Anterior cingulate cortex (tissue), 58 donors: ENCODE measurements around the gene TUBB6.

Experiments
- DNase-seq, 58 donors: peaks; one replicate each; lab custom pipeline; 2025; lab: John Stamatoyannopoulos, UW

The TUBB6 gene

GRCh38 chr18:12312976-12313375, 4.9 kb downstream of the TUBB6 start:
- DNase-seq, result no peak

DNA sequence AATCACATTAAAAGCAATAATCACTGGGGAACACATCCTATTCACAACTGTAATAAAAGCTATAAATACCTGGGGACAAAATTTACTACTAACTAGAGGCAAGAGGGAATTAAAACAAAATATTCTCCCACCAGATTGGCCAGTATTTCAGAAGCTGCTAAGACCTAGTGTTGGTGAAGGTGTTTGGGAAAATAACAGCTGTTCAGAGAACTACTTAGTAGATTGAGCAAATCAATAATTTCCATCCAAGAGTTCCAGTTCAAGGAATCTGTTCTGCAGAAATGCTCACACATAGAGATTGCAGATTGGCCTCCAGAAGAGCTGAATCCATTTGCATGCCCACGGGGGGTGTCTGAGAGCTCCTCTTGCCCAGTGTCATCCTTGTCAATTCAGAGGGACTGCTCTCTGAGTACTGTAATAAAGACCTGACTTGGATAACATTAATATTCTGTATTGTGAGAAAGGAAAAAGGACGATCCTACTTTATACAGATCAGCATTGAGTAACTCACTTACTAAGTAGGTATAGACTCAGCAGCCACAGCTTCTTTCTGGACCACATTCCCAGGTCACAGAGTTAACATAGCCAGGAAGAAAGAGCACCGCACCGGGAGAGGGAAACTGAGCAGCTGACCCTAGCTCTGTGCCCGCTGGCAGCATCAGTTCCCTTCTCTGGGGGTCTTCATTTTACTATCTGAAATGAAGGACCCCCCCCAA, 5.6 kb downstream of the TUBB6 start:
- no peak for DNase-seq

- no peak for DNase-seq
Observed at GRCh38 chr18:12314591-12315305, 6.7 kb downstream of the TUBB6 start.

DNA sequence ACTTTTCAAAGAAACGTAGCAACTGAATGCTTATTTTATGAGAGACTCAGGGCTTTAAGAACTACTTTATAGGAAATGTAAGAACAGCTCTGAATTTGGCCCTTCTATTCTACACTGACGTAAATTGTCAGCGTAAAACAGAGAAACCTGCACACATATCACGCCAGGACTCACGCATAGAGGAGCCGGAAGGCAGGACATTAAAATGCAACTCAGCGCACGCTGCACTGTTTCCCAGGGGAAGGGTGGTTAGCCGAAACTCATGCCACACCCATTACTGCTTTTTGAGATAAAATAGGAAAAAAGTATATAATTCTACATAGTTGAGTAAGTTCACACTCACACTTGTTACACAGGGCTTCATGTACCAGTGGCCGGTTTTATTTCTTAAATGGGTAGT, 7.4 kb downstream of the TUBB6 start:
- no peak for DNase-seq

GRCh38 chr18:12315911-12316310, 7.9 kb downstream of the TUBB6 start:
- DNase-seq, result no peak

DNA sequence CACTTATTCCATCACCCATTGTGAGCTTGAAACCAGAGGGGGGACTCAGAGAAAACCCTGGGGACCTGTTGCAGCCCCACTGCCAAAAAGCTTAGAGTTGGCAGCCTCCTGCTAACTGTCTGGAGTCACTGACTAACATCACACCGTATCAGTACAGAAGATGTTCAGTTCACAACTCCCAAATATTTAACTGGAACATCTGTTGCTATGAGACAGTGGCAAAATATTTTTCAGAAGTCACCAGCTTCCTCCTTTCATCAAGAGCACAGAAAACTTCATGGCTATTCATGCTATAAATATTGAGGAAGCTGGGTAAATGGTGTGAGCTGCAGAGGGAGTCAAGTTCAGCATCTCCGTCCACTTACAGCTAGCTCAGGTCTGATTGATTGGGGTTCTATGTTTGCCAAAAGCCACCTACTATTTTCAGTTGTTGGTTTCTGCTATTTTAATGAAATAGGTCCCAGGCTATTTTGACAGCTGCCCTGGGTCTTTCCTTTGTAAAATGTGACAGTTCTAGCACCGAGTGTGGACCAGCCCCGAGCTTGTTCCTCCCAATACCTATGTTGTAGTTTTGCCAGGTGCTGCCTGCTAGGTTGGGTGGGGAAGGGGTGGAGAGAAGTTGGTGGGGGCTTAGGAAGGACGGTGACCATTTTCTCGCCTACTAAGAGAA, 9.8 kb downstream of the TUBB6 start:
- no peak for DNase-seq

DNA sequence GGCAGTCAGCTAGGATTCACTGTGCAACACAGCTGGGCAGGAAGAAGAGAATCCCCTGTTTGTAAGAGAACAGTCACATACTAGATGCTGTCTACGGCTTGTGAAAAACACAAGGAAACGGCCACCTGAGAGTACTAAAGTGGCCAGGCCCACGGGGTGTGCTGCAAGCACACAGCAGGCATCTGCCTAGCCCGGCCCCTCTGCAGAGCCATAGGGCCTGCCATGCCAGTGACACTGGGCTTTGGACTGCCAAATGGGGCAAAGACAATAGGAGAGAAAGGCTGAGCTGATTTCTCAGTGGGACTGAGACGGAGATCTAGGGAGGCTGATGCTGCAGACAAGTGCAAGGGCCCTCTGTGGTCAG, 10.3 kb downstream of the TUBB6 start:
- DNase-seq, result no peak

DNA sequence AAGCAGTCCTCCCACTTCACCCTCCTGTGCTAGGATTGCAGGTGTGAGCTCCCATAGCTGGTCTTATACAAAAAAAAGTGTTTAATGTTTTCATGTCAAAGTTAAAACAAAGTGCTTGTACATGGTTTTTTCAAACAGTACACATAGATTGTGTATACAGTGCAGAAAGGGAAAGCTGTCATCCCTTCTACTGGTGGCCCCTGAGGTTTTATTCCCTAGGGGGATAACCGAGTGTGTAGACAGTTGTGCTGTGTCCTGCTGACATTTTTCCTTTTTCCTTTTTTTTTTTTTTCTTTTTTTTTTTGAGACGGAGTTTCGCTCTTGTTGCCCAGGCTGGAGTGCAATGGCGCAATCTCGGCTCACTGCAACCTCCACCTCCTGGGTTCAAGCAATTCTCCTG, 10.8 kb downstream of the TUBB6 start:
- no peak for DNase-seq

DNA sequence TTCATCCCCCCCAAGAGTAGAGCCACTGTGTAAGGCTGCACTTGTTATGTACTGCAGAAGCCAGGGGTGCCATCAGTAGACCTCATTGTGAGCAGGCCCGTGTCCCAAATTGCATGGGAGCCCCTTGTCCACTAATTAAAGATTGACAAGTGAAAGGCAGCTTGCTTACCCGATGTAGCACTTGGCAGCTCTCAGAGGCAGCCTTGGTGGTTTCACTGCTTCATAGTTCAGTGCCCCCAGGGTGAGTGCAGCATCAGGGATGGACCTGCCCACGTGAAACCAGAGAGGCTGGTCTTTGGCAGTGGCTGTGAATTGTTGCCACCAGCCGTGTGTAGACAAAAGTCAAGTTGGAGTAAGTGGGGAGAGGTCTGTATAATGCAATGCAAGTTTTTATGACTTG, 13.3 kb downstream of the TUBB6 start:
- no peak for DNase-seq

DNA sequence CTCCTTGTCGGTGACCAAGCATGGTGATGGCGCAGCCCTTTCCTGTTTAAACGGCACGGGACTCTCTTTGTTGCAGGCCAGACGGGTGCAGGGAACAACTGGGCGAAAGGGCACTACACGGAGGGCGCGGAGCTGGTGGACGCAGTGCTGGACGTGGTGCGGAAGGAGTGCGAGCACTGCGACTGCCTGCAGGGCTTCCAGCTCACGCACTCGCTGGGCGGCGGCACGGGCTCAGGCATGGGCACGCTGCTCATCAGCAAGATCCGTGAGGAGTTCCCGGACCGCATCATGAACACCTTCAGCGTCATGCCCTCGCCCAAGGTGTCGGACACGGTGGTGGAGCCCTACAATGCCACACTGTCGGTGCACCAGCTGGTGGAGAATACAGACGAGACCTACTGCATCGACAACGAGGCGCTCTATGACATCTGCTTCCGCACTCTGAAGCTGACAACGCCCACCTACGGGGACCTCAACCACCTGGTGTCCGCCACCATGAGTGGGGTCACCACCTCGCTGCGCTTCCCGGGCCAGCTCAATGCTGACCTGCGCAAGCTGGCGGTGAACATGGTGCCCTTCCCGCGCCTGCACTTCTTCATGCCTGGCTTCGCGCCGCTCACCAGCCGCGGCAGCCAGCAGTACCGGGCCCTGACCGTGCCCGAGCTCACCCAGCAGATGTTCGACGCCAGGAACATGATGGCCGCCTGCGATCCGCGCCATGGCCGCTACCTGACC, 17.1 kb downstream of the TUBB6 start:
- no peak for DNase-seq

- no peak for DNase-seq
Observed at GRCh38 chr18:12325726-12326245, 17.7 kb downstream of the TUBB6 start.

DNA sequence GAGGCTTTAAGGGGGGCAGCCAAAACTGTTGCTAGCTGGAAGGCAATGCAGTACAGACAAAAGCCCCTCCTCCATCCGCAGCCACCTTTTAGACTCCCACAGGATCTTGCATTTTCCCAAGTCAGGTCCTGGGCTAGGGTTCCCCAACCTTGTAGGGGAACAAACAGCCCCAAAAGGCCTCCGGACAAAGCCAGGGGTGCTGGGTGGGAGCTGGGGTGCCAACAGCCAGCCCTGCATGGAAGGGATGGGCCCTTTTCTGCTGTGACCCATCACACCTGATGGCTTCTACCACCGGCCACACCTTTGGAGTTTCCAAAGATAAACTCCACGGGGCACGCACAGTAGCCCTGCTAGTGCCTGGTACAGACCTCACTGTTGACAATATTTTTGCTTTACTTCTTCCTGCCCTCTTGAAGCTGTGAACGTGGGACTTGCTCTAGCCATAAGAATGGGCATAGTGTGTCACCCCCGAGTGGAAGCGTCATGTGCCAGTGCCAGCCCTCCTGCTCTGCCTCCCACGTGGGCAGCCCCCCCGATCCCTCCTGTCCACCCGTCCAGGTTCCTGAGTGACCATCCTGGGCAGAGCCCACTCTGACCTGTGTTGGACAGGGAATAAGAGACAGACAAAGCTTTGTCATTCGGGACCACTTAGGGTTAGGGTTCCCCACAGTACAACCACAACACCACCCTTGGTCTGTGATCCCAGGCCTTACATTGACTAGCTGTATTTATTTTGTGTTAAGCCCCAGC, 18.8 kb downstream of the TUBB6 start:
- DNase-seq, result no peak

DNA sequence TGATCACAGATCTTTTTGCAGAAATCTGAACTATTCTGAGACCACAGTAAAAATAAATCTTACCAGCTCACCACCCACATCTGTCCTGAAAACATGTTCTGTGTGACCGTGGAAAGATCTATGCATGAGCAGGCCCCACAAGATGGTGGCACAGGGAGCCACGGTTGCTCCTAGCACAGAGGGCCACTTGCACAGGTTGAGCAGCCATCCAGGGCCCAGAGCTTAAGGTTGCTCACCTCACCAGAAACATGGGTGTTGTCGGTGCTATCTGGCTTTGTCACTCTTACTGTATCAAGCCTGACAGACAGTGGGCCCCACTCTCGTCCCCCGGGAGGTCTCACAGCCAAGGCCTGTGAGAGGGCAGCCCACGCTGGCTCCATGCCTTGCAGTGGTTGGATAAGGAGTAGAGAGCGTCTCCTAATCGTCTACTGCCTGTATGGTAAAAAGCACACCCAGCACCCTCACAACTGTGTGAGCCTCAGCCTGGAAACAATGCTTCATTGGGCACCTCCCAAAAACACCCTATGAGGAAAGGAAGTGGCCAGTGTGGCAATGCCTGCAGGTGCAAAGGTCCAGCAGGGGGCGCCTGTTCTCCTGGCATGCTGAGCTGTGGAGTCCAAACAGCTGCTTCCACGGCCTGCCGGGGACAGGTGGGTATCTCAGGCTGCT, 19.6 kb downstream of the TUBB6 start:
- DNase-seq, result peak in 21 of 58 donors; percentile 4 to 71 (median 18)

DNA sequence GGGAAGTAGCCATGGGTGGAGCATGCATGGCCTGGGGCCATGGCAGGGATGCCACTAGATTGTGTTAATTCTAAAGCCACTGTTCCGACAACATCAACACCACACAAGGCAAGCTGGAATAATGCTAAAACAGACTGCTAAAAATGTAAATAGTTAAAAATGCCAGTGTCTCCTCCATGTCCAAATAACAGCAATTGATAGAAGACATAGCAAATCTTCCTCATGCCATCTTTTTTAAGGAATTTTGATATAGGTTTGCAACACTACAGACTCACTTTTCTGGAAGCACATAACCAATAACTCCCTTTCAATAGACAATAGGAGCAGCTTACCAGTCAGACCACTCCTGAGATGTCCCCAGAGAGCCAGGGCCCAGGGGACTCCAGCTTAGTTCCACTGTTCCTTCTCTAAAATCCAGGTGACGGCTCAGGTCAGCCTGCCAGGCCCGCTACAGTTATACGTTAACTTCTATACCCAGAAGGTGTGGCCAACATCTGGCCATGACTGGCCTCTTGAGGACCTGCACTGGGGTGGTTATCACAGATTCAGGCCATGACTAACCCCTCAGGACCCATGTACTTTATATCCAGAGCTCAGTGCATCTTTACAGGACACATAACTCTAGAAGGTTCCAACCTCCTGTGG, 20.3 kb downstream of the TUBB6 start:
- DNase-seq, result no peak

- DNase-seq, result no peak
Observed at GRCh38 chr18:12329125-12329698, 21.2 kb downstream of the TUBB6 start.

DNA sequence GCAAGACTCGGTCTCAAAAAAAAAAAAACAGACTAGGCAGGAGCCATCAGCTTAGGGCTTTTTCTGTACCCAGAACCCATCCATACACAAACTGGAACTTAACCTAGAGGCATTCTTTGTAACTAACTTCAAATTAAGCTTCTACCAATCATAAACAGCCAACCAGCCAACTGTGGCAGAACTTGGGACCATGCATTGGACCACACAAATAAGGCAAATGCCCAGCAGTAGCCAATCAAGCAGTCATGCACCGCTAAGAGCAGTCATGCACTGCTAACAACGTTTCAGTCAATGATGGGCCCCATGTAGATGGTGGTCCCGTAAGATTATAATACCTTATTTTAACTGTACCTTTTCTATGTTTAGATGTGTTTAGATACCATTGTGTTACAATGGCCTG, 22.7 kb downstream of the TUBB6 start:
- DNase-seq, result no peak

GRCh38 chr18:12333506-12334290, 25.7 kb downstream of the TUBB6 start:
- DNase-seq, result no peak

GRCh38 chr18:12334366-12334808, 26.3 kb downstream of the TUBB6 start:
- DNase-seq, result no peak
